Cardiac muscle cell (in vitro differentiated cells and primary cell): ENCODE results near the gene RTN4IP1. TPM values are rescaled to one million over a fixed set of nuclear protein-coding genes. Genes with fewer than 3 reads are reported as not detected.
A peak's percentile ranks its signal among the peaks of the same experiment; 100 is the strongest.
"Not testable (repeated sequence)": the region's sequence is repeated elsewhere in the genome, so short reads cannot be mapped to it uniquely, and the experiment has no call there.

Source experiments
- DNase-seq, 2 donors: peaks; one replicate each; pipeline versions ENCODE4 v3.0.0 to v3.0.0-alpha.2; 2010 to 2017; ENCODE audit warnings: low read depth in 1 of 2, low spot score in 1 of 2
- H3K27ac ChIP-seq: fragments of 200-600 bp; sonication (generic); 2 replicates; pipeline ENCODE4 v1.5.1; 2016
- H3K27me3 ChIP-seq: fragments of 200-600 bp; sonication (generic); 2 replicates; pipeline ENCODE4 v1.6.0; 2016; ENCODE audit warnings: control low read depth
- H3K36me3 ChIP-seq: fragments of 200-600 bp; sonication (generic); 2 replicates; pipeline ENCODE4 v1.5.1; 2016; ENCODE audit warnings: control low read depth
- H3K4me1 ChIP-seq: fragments of 200-600 bp; sonication (generic); 2 replicates; pipeline ENCODE4 v1.8.1; 2017; ENCODE audit warnings: low read depth, mild to moderate bottlenecking, mixed run types
- H3K4me3 ChIP-seq: fragments of 200-600 bp; sonication (generic); 2 replicates; pipeline ENCODE4 v1.5.1; 2016; ENCODE audit warnings: mild to moderate bottlenecking
- H3K9me3 ChIP-seq: fragments of 200-600 bp; sonication (generic); 2 replicates; pipeline ENCODE4 v1.5.1; 2017; ENCODE audit warnings: low read depth, mild to moderate bottlenecking, control low read depth
- CTCF ChIP-seq: IDR thresholded peaks from 2 replicates; pipeline ENCODE4 v1.5.1; 2012; ENCODE audit warnings: low read depth, mild to moderate bottlenecking, low read length
- polyA plus RNA-seq: library from polyadenylated mRNA; unstranded; fragments of >200 nt; fragmentation: Nextera tagmentation; extraction: Ambion mirVana; gene quantifications from 2 replicates; pipeline ENCODE4 v1.2.1, GENCODE V29; 2016
- total RNA-seq: library from RNA; depleted of rRNA; stranded (reverse); fragments of >200 nt; gene quantifications from 2 replicates; pipeline ENCODE4 v1.2.3, GENCODE V29; 2016

Gene RTN4IP1
- total and polyA plus RNA-seq, 2 experiments from 2014 or later = 6.8 to 13.9 TPM

GRCh38 chr6:106560996-106561685 lies 68.2 kb downstream of the RTN4IP1 start:
- H3K27ac ChIP-seq = no peak overlapping the region
- H3K36me3 ChIP-seq = no peaks in the 10 kb centered on the region
- H3K9me3 ChIP-seq = no peaks in the 10 kb centered on the region
- H3K4me1 ChIP-seq = no peaks in the 10 kb centered on the region
- peak in 1 of 2 donors; percentile 59 for DNase-seq
- H3K4me3 ChIP-seq = no peak overlapping the region
- H3K27me3 ChIP-seq = no peaks in the 10 kb centered on the region
- no peak for TF ChIP-seq CTCF

DNA sequence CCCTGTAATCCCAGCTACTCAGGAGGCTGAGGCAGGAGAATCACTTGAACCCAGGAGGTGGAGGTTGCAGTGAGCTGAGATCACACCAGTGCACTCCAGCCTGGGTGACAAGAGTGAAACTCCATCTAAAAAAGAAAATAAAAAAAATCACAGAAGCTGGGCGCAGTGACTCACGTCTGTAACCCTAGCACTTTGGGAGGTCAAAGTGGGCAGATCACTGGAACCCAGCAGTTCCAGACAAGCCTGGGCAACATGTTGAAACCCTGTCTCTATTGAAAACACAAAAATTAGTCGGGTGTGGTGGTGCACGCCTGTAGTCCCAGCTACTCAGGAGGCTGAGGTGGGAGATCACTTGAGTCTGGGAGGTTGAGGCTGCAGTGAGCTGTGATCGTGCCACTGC lies 69.6 kb downstream of the RTN4IP1 start:
- DNase-seq, H3K27ac ChIP-seq, H3K4me3 ChIP-seq, H3K27me3 ChIP-seq, H3K4me1 ChIP-seq, H3K9me3 ChIP-seq, H3K36me3 ChIP-seq: not testable (repeated sequence)

GRCh38 chr6:106558364-106558763 lies 70.9 kb downstream of the RTN4IP1 start:
- DNase-seq = no peak
- Histone ChIP-seq H3K4me1 (no peaks in the 10 kb centered on the region), H3K27me3 (no peaks in the 10 kb centered on the region), H3K36me3 (no peaks in the 10 kb centered on the region), H3K27ac (no peak overlapping the region), H3K9me3 (no peaks in the 10 kb centered on the region), H3K4me3 (no peak overlapping the region)
- TF ChIP-seq CTCF = no peak

- no peak for TF ChIP-seq CTCF
Measured at GRCh38 chr6:106557837-106558236, 71.5 kb downstream of the RTN4IP1 start.

DNA sequence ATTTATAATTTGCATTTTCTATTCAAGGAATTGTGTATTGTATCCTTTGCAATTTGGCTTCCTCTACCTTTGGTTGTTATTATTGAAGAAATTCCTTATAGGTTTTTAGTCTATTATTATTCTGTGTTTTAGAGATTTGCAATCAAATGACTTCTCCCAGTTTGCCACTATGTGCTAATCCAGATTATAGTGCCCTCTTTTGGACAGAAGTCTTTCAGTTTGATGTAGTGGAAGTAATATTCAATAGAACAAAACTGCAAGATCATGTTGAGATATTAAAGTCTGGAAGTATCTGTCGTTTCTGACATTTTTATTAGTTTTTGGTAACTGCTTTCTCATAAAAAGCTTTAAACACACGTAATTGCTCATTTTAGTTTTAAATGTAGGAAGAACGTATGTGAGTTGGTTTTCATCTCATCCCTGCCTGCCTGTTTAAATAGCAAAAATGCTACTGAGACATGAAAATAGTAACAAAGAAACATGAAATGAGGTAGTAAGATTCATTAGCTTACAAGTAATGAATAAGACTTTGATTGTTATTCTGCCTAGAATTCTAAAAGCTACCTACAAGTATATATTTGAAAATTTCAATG lies 72.8 kb downstream of the RTN4IP1 start:
- Histone ChIP-seq H3K4me1 (no peaks in the 10 kb centered on the region), H3K27ac (no peak overlapping the region), H3K4me3 (no peak overlapping the region), H3K9me3 (no peaks in the 10 kb centered on the region), H3K27me3 (no peaks in the 10 kb centered on the region), H3K36me3 (no peaks in the 10 kb centered on the region)
- peak; percentile 43 for TF ChIP-seq CTCF
- peak in 1 of 2 donors; percentile 54 for DNase-seq

More at GRCh38 chr6:106557837-106558236, 71.5 kb downstream of the RTN4IP1 start:
- Histone ChIP-seq H3K27ac (no peak overlapping the region), H3K4me3 (no peak overlapping the region), H3K9me3 (no peaks in the 10 kb centered on the region), H3K27me3 (no peaks in the 10 kb centered on the region), H3K4me1 (no peaks in the 10 kb centered on the region), H3K36me3 (no peaks in the 10 kb centered on the region)
- no peak for DNase-seq

GRCh38 chr6:106555767-106556166 lies 73.5 kb downstream of the RTN4IP1 start:
- Histone ChIP-seq H3K4me3 (no peak overlapping the region), H3K9me3 (no peaks in the 10 kb centered on the region), H3K27me3 (no peaks in the 10 kb centered on the region), H3K27ac (no peak overlapping the region), H3K4me1 (no peaks in the 10 kb centered on the region), H3K36me3 (no peaks in the 10 kb centered on the region)
- no peak for DNase-seq
- no peak for TF ChIP-seq CTCF
